B cell (primary cell): ENCODE measurements around the gene EDN1. TPM values are rescaled to one million over a fixed set of nuclear protein-coding genes. Genes with fewer than 3 reads are reported as not detected.

Source experiments
- ATAC-seq: fragments of 200-7000 bp; cut with Tn5 transposase; one replicate; pipeline ENCODE4 v1.10.0; 2021; ENCODE audit warnings: low read depth, mild to moderate bottlenecking, moderate number of reproducible peaks, moderate library complexity
- CTCF ChIA-PET: fragments of 350-600 bp; sonication (Branson Sonifier 250); formaldehyde crosslinking; loops from one replicate; lab custom pipeline; 2021; ENCODE audit warnings: antibody characterized with exemption, inconsistent platforms; lab: Charles Lee
- POLR2A ChIA-PET: fragments of 350-600 bp; sonication (Branson Sonifier 250); formaldehyde crosslinking; loops from one replicate; lab custom pipeline; 2021; ENCODE audit warnings: antibody characterized with exemption; lab: Charles Lee
- DNase-seq: peaks from one replicate; pipeline ENCODE4 v3.0.0; 2013
- H2AFZ ChIP-seq: 2 replicates; pipeline ENCODE4 v1.6.1; 2012; ENCODE audit warnings: mild to moderate bottlenecking, low read depth, low read length; ENCODE audit not compliant: insufficient read depth, poor library complexity, severe bottlenecking
- H3K27ac ChIP-seq, 2 donors: 1 replicate in 1 of 2; 2 replicates in 1 of 2; pipeline ENCODE4 v1.5.1; 2012 to 2013; ENCODE audit warnings: low read length in 2 of 2, mild to moderate bottlenecking in 2 of 2, moderate library complexity in 1 of 2
- H3K27me3 ChIP-seq, 4 experiments: fragments of 200-600 bp in 1 of 4; sonication (generic) in 1 of 4; replicated peaks in 1 of 4; 1 replicate in 2 of 4; 2 replicates in 2 of 4; pipeline versions ENCODE4 v1.6.1 to v1.7.0; 2013 to 2016; ENCODE audit warnings: low read length in 3 of 4, mild to moderate bottlenecking in 2 of 4, mixed read lengths in 1 of 4, moderate library complexity in 1 of 4; ENCODE audit not compliant: insufficient read depth in 4 of 4, control insufficient read depth in 3 of 4; ENCODE audit errors: control extremely low read depth in 1 of 4
- H3K36me3 ChIP-seq, 2 experiments: replicated peaks in 1 of 2; 1 replicate in 1 of 2; 2 replicates in 1 of 2; pipeline versions ENCODE4 v1.6.1 to v1.7.1; 2013; ENCODE audit warnings: low read length in 1 of 2; ENCODE audit not compliant: insufficient read depth in 2 of 2, control insufficient read depth in 1 of 2; ENCODE audit errors: control extremely low read depth in 1 of 2, extremely low read depth in 1 of 2
- H3K4me1 ChIP-seq, 2 donors: fragments of 200-600 bp in 1 of 2; sonication (generic) in 1 of 2; 1 replicate in 1 of 2; 2 replicates in 1 of 2; pipeline versions ENCODE4 v1.5.1 to v1.6.1; 2013 to 2017; ENCODE audit warnings: low read length in 2 of 2; ENCODE audit not compliant: control insufficient read depth in 2 of 2, insufficient read depth in 2 of 2
- H3K4me2 ChIP-seq: replicated peaks from 2 replicates; pipeline ENCODE3; 2012; ENCODE audit warnings: mild to moderate bottlenecking, low read depth, low read length; ENCODE audit not compliant: poor library complexity, severe bottlenecking
- H3K4me3 ChIP-seq, 5 experiments: fragments of 200-600 bp in 1 of 5; sonication (generic) in 1 of 5; 1 replicate in 3 of 5; 2 replicates in 2 of 5; pipeline versions ENCODE4 v1.5.1 to v1.7.0; 2011 to 2016; ENCODE audit warnings: low read length in 4 of 5, mild to moderate bottlenecking in 4 of 5, low read depth in 2 of 5, control low read depth in 1 of 5, moderate library complexity in 1 of 5; ENCODE audit not compliant: insufficient read depth in 1 of 5; ENCODE audit errors: control extremely low read depth in 1 of 5, extremely low read depth in 1 of 5
- H3K79me2 ChIP-seq: fragments of 200-600 bp; sonication (generic); one replicate; pipeline ENCODE4 v1.6.0; 2016; ENCODE audit warnings: low read length; ENCODE audit not compliant: control insufficient read depth, insufficient read depth
- H3K9ac ChIP-seq: fragments of 200-600 bp; sonication (generic); 2 replicates; pipeline ENCODE4 v1.6.1; 2017; ENCODE audit warnings: mild to moderate bottlenecking, low read length, moderate library complexity
- H3K9me3 ChIP-seq, 3 donors: one replicate each; pipeline versions ENCODE4 v1.6.1 to v1.7.1; 2013; ENCODE audit warnings: low read length in 2 of 3; ENCODE audit not compliant: control insufficient read depth in 2 of 3, insufficient read depth in 1 of 3; ENCODE audit errors: control extremely low read depth in 1 of 3
- H4K20me1 ChIP-seq: 2 replicates; pipeline ENCODE4 v1.6.0; 2012; ENCODE audit warnings: mild to moderate bottlenecking, low read length; ENCODE audit not compliant: insufficient read depth, control insufficient read depth, poor library complexity, severe bottlenecking
- H3K27ac Mint-ChIP-seq: one replicate; pipeline ENCODE4 v1.8.0; 2021; ENCODE audit warnings: mixed read lengths
- H3K27me3 Mint-ChIP-seq: one replicate; pipeline ENCODE4 v1.8.0; 2021; ENCODE audit warnings: mixed read lengths
- H3K4me1 Mint-ChIP-seq: one replicate; pipeline ENCODE4 v1.8.0; 2021; ENCODE audit warnings: mixed read lengths
- H3K4me3 Mint-ChIP-seq: one replicate; pipeline ENCODE4 v1.8.0; 2021; ENCODE audit warnings: mixed read lengths
- H3K9me3 Mint-ChIP-seq: one replicate; pipeline ENCODE4 v1.8.0; 2022; ENCODE audit warnings: mixed read lengths; ENCODE audit not compliant: insufficient read depth
- EZH2 ChIP-seq: IDR thresholded peaks from 2 replicates; pipeline ENCODE4 v1.6.1; 2012; ENCODE audit warnings: borderline replicate concordance, low read depth, mild to moderate bottlenecking, moderate library complexity, low read length; ENCODE audit not compliant: insufficient read depth, poor library complexity, severe bottlenecking
- WGBS: methylation state at CpG from one replicate; pipeline ENCODE4 v1.1.5; 2013; ENCODE audit warnings: missing lambda C conversion rate; ENCODE audit not compliant: insufficient coverage; 5-methylcytosine and 5-hydroxymethylcytosine counted together
- intact Hi-C: fragments of 100-400 bp; cut with micrococcal nuclease; formaldehyde crosslinking; loops from one replicate; pipeline ENCODE4 v1.10.0; 2022
- polyA plus RNA-seq: library from polyadenylated mRNA; depleted of rRNA; stranded (reverse); fragments of >200 nt; gene quantifications from 2 replicates; pipeline ENCODE4 v1.2.3, GENCODE V29; 2012
- total RNA-seq, 2 donors: library from RNA; stranded (reverse); fragments of 120-200 nt in 1 of 2; gene quantifications; 1 replicate in 1 of 2; 2 replicates in 1 of 2; pipeline versions ENCODE4 v1.2.3 to v1.2.4, GENCODE V29; 2013 to 2022
- TF ChIP-seq, protein P1 (sequence below): fragments of 200-600 bp; IDR thresholded peaks from one replicate; pipeline ENCODE4 v1.8.0; 2022; ENCODE audit warnings: antibody characterized with exemption, mild to moderate bottlenecking

EDN1 gene
- total and polyA plus RNA-seq, 2 donors (not counting 1 experiment from before 2014, with no cell fraction given): 1.4 to 2.1 TPM

DNA sequence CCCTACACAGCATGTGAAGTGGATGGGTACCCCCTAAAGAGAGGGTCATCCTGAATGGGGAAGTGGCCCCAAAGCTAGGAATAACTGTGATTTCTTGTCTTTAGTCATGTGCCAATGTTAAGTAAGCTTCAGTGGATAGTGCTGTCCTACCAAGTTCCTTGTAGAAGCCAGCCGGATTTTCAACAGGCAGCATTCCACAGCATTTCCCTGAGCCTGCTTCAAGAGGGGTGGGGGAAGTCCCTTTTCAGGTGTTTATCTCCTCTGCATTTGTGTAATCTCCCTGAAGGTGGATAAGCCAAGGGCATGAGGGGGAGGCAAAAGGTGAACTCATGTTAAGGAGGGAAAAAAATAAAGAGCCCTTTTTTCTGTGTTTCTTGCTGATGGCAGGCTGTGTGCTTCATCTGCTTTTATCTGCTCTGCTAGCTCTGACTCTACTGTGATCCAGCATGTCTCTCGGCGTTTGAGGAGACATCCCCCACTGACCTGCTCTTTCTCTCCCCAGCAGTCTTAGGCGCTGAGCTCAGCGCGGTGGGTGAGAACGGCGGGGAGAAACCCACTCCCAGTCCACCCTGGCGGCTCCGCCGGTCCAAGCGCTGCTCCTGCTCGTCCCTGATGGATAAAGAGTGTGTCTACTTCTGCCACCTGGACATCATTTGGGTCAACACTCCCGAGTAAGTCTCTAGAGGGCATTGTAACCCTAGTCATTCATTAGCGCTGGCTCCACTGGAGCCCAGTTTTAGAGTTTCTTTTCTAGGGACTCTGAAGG lies 1.9 kb downstream of the EDN1 start:
- Histone ChIP-seq H3K9ac (no peak overlapping the region), H4K20me1 (no peaks in the 10 kb centered on the region), H3K9me3 (no peaks in the 10 kb centered on the region), H3K27me3 (peaks cover 0 to 31% (median 18%) of the 10 kb centered on the region in 4 experiments), H3K36me3 (no peaks in the 10 kb centered on the region), H3K4me3 (no peak overlapping the region), H3K79me2 (no peaks in the 10 kb centered on the region), H3K27ac (no peak overlapping the region), H3K4me1 (peaks cover 7 to 14% of the 10 kb centered on the region in 2 donors), H3K4me2 (no peak overlapping the region), H2AFZ (no peak overlapping the region)
- Mint-ChIP-seq H3K4me3 (peak overlapping the region; percentile 40), H3K27ac (no peak overlapping the region), H3K9me3 (no peaks in the 10 kb centered on the region), H3K4me1 (peaks cover 17% of the 10 kb centered on the region), H3K27me3 (peaks cover 47% of the 10 kb centered on the region)
- no peak for DNase-seq
- WGBS: 49% methylated on average over 7 of the region's 15 CpGs
- no peak for ATAC-seq
- POLR2A ChIA-PET: no interaction called here
- TF ChIP-seq EZH2: no peak
- TF ChIP-seq, protein P1, sequence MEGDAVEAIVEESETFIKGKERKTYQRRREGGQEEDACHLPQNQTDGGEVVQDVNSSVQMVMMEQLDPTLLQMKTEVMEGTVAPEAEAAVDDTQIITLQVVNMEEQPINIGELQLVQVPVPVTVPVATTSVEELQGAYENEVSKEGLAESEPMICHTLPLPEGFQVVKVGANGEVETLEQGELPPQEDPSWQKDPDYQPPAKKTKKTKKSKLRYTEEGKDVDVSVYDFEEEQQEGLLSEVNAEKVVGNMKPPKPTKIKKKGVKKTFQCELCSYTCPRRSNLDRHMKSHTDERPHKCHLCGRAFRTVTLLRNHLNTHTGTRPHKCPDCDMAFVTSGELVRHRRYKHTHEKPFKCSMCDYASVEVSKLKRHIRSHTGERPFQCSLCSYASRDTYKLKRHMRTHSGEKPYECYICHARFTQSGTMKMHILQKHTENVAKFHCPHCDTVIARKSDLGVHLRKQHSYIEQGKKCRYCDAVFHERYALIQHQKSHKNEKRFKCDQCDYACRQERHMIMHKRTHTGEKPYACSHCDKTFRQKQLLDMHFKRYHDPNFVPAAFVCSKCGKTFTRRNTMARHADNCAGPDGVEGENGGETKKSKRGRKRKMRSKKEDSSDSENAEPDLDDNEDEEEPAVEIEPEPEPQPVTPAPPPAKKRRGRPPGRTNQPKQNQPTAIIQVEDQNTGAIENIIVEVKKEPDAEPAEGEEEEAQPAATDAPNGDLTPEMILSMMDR: no peak
- CTCF ChIA-PET: interaction anchor here (0.9 to 2.7 kb wide), 2 partner anchors 212 to 637 kb away, joined by 6 to 12 read pairs; no protein-coding TSS in a partner anchor
- intact Hi-C loops: loop anchor here (5.0 kb wide), 1 partner anchor 310 kb away; no protein-coding TSS in a partner anchor
